Erythroblast (primary cell): Measurements from ENCODE around the gene RASGRP2.

Source experiments
- GATA1 ChIP-seq: IDR thresholded peaks from 2 replicates; pipeline ENCODE4 v1.6.1; 2011; ENCODE audit warnings: low read depth, mild to moderate bottlenecking, control low read depth, low read length, moderate library complexity
- POLR2A ChIP-seq: IDR thresholded peaks from 2 replicates; pipeline ENCODE4 v1.6.1; 2011; ENCODE audit warnings: mild to moderate bottlenecking, low read length

GRCh38 chr11:64736654-64737053, 7.3 kb downstream of the RASGRP2 start:
- no peak for TF ChIP-seq POLR2A
- no peak for TF ChIP-seq GATA1
